ENCODE results near the gene ARCN1.
A peak's percentile ranks its signal among the peaks of the same experiment; 100 is the strongest.

Gene ARCN1

GRCh38 chr11:118629761-118630661 lies 57.8 kb downstream of the ARCN1 start:
- H3K9ac ChIP-seq (ENCODE audit: low read depth, low read length, poor library complexity) = no peak overlapping the region
- peaks cover 62 to 98% of the 10 kb centered on the region in 2 donors for H3K36me3 ChIP-seq (replicated peaks in 1 of 2; ENCODE audit: control insufficient read depth in 2 of 2, insufficient read depth in 2 of 2, low read length in 2 of 2)
- H3K4me3 ChIP-seq (ENCODE audit: low read length in 2 of 2) = peak overlapping the region in 1 of 2 donors; percentile 56
- WGBS, 2 donors (ENCODE audit: extremely low coverage in 2 of 2, insufficient read length in 2 of 2, insufficient replicate concordance in 1 of 2) = no CpG with 5 or more reads among the region's 6 CpGs
- H2AFZ ChIP-seq (ENCODE audit: low read length) = no peak overlapping the region
- peak overlapping the region; percentile 1 for H3K4ac ChIP-seq (ENCODE audit: low read length)
- H2BK12ac ChIP-seq (ENCODE audit: low read length) = no peak overlapping the region
- H4K8ac ChIP-seq (ENCODE audit: low read depth, low read length) = no peak overlapping the region
- no peak overlapping the region for H2BK5ac ChIP-seq (ENCODE audit: low read length)
- H3K14ac ChIP-seq (ENCODE audit: low read length) = no peak overlapping the region
- H2AK5ac ChIP-seq (ENCODE audit: low read depth, low read length) = no peak overlapping the region
- no peak overlapping the region for H3K23ac ChIP-seq (ENCODE audit: low read depth, low read length, poor library complexity)
- H3K27me3 ChIP-seq (ENCODE audit: control insufficient read depth in 3 of 3, insufficient read depth in 3 of 3, low read depth in 1 of 3, low read length in 3 of 3) = no peaks in the 10 kb centered on the region
- peaks cover 10% of the 10 kb centered on the region for H3K79me1 ChIP-seq (ENCODE audit: low read depth, low read length)
- H3K4me1 ChIP-seq (ENCODE audit: control insufficient read depth in 2 of 2, insufficient read depth in 1 of 2, low read depth in 1 of 2, low read length in 2 of 2) = peaks cover 0 to 11% of the 10 kb centered on the region in 2 donors
- H2BK15ac ChIP-seq (ENCODE audit: low read length) = no peak overlapping the region
- H3K9me3 ChIP-seq (replicated peaks in 1 of 2; ENCODE audit: control insufficient read depth in 2 of 2, insufficient read depth in 1 of 2, low read depth in 1 of 2, low read length in 2 of 2) = no peaks in the 10 kb centered on the region
- no peak for DNase-seq (ENCODE audit: low spot score)
- H3K27ac ChIP-seq (replicated peaks; ENCODE audit: low read length) = no peak overlapping the region
- H3K4me2 ChIP-seq (ENCODE audit: insufficient read depth, low read length, poor library complexity, severe bottlenecking) = no peak overlapping the region
- no peak overlapping the region for H3K18ac ChIP-seq (ENCODE audit: low read length)
- H4K91ac ChIP-seq (ENCODE audit: low read depth, low read length, poor library complexity) = no peak overlapping the region
- no peak overlapping the region for H2BK120ac ChIP-seq (ENCODE audit: low read depth, low read length)

GRCh38 chr11:118631142-118631909 lies 59.1 kb downstream of the ARCN1 start:
- no peak for DNase-seq (ENCODE audit: low spot score)
- Histone ChIP-seq H2BK120ac (ENCODE audit: low read depth, low read length) (no peak overlapping the region), H2BK5ac (ENCODE audit: low read length) (no peak overlapping the region), H4K8ac (ENCODE audit: low read depth, low read length) (no peak overlapping the region), H3K27me3 (ENCODE audit: control insufficient read depth in 3 of 3, insufficient read depth in 3 of 3, low read depth in 1 of 3, low read length in 3 of 3) (no peaks in the 10 kb centered on the region), H2BK15ac (ENCODE audit: low read length) (no peak overlapping the region), H3K18ac (ENCODE audit: low read length) (no peak overlapping the region), H4K91ac (ENCODE audit: low read depth, low read length, poor library complexity) (no peak overlapping the region), H3K14ac (ENCODE audit: low read length) (no peak overlapping the region), H3K4me2 (ENCODE audit: insufficient read depth, low read length, poor library complexity, severe bottlenecking) (no peak overlapping the region), H3K23ac (ENCODE audit: low read depth, low read length, poor library complexity) (no peak overlapping the region), H3K36me3 (replicated peaks in 1 of 2; ENCODE audit: control insufficient read depth in 2 of 2, insufficient read depth in 2 of 2, low read length in 2 of 2) (peaks cover 60 to 99% of the 10 kb centered on the region in 2 donors), H3K9me3 (replicated peaks in 1 of 2; ENCODE audit: control insufficient read depth in 2 of 2, insufficient read depth in 1 of 2, low read depth in 1 of 2, low read length in 2 of 2) (no peaks in the 10 kb centered on the region), H2BK12ac (ENCODE audit: low read length) (no peak overlapping the region), H3K4ac (ENCODE audit: low read length) (no peak overlapping the region), H3K4me1 (ENCODE audit: control insufficient read depth in 2 of 2, insufficient read depth in 1 of 2, low read depth in 1 of 2, low read length in 2 of 2) (peaks cover 0 to 21% of the 10 kb centered on the region in 2 donors), H3K79me1 (ENCODE audit: low read depth, low read length) (peaks cover 11% of the 10 kb centered on the region), H3K9ac (ENCODE audit: low read depth, low read length, poor library complexity) (no peak overlapping the region), H2AK5ac (ENCODE audit: low read depth, low read length) (no peak overlapping the region), H3K4me3 (ENCODE audit: low read length in 2 of 2) (peak overlapping the region in 1 of 2 donors; percentile 32), H3K27ac (replicated peaks; ENCODE audit: low read length) (no peak overlapping the region), H2AFZ (ENCODE audit: low read length) (no peak overlapping the region)
- WGBS, 2 donors (ENCODE audit: extremely low coverage in 2 of 2, insufficient read length in 2 of 2, insufficient replicate concordance in 1 of 2) = no CpG with 5 or more reads among the region's 14 CpGs

GRCh38 chr11:118632577-118633318 lies 60.5 kb downstream of the ARCN1 start:
- no peak for DNase-seq (ENCODE audit: low spot score)
- H3K9me3 ChIP-seq (replicated peaks in 1 of 2; ENCODE audit: control insufficient read depth in 2 of 2, insufficient read depth in 1 of 2, low read depth in 1 of 2, low read length in 2 of 2) = no peaks in the 10 kb centered on the region
- no peak overlapping the region for H2AK5ac ChIP-seq (ENCODE audit: low read depth, low read length)
- H2BK12ac ChIP-seq (ENCODE audit: low read length) = no peak overlapping the region
- no peak overlapping the region for H3K4ac ChIP-seq (ENCODE audit: low read length)
- H3K9ac ChIP-seq (ENCODE audit: low read depth, low read length, poor library complexity) = no peak overlapping the region
- no CpG with 5 or more reads among the region's 9 CpGs for WGBS, 2 donors (ENCODE audit: extremely low coverage in 2 of 2, insufficient read length in 2 of 2, insufficient replicate concordance in 1 of 2)
- H2AFZ ChIP-seq (ENCODE audit: low read length) = no peak overlapping the region
- H2BK15ac ChIP-seq (ENCODE audit: low read length) = no peak overlapping the region
- H3K14ac ChIP-seq (ENCODE audit: low read length) = no peak overlapping the region
- peaks cover 59 to 100% of the 10 kb centered on the region in 2 donors for H3K36me3 ChIP-seq (replicated peaks in 1 of 2; ENCODE audit: control insufficient read depth in 2 of 2, insufficient read depth in 2 of 2, low read length in 2 of 2)
- H2BK120ac ChIP-seq (ENCODE audit: low read depth, low read length) = no peak overlapping the region
- H3K27me3 ChIP-seq (ENCODE audit: control insufficient read depth in 3 of 3, insufficient read depth in 3 of 3, low read depth in 1 of 3, low read length in 3 of 3) = no peaks in the 10 kb centered on the region
- H3K23ac ChIP-seq (ENCODE audit: low read depth, low read length, poor library complexity) = no peak overlapping the region
- no peak overlapping the region for H4K91ac ChIP-seq (ENCODE audit: low read depth, low read length, poor library complexity)
- H3K4me2 ChIP-seq (ENCODE audit: insufficient read depth, low read length, poor library complexity, severe bottlenecking) = no peak overlapping the region
- H3K27ac ChIP-seq (replicated peaks; ENCODE audit: low read length) = no peak overlapping the region
- H3K18ac ChIP-seq (ENCODE audit: low read length) = no peak overlapping the region
- H4K8ac ChIP-seq (ENCODE audit: low read depth, low read length) = no peak overlapping the region
- peaks cover 0 to 21% of the 10 kb centered on the region in 2 donors for H3K4me1 ChIP-seq (ENCODE audit: control insufficient read depth in 2 of 2, insufficient read depth in 1 of 2, low read depth in 1 of 2, low read length in 2 of 2)
- H2BK5ac ChIP-seq (ENCODE audit: low read length) = no peak overlapping the region
- no peak overlapping the region for H3K4me3 ChIP-seq (ENCODE audit: low read length in 2 of 2)
- peaks cover 11% of the 10 kb centered on the region for H3K79me1 ChIP-seq (ENCODE audit: low read depth, low read length)

Data from neuronal stem cell (in vitro differentiated cells).